GM19455 (cell line): ENCODE data around the gene HAUS5.

ENCODE experiments used
- ATAC-seq: cut with Tn5 transposase; IDR thresholded peaks from one replicate; pipeline ENCODE4 v1.9.1; 2021; ENCODE audit not compliant: unreplicated experiment

Gene HAUS5

DNA sequence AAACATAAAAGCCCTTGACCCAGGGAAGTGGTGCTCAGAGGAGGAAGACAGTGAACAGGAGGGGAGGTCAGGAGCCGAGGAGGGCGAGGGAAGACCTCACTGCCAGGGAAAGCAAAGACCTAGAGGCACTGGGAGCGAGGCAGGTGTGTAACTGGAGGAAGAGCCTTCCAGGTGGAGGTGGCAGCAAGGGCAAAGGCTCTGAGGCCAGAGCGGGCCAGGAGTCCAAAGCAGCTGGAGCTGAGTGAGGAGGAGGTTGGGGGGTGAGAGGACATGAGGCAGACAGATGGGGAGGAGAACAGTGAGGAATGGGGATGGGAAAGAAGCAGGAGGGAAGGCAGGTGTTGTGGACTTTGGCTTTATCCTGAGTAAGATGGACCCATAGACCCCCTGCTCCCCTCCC is 57.4 kb downstream of the HAUS5 start:
- no peak for ATAC-seq

DNA sequence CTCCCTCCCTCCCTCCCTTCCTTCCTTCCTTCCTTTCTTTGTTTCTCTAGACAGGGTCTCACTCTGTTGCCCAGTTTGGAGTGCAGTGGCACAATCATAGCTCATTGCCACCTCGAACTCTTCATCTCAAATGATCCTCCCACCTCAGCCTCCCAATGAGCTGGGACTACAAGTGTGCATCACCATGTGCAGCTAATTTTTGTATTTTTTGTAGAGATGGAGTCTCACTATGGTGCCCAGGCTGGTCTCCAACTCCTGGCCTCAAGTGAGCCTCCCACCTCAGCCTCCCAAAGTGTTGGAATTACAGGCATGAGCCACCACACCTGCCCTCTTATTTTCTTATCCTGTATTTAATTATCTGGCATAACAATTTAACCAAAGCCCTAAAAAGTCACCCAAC is 58.2 kb downstream of the HAUS5 start:
- ATAC-seq: no peak

DNA sequence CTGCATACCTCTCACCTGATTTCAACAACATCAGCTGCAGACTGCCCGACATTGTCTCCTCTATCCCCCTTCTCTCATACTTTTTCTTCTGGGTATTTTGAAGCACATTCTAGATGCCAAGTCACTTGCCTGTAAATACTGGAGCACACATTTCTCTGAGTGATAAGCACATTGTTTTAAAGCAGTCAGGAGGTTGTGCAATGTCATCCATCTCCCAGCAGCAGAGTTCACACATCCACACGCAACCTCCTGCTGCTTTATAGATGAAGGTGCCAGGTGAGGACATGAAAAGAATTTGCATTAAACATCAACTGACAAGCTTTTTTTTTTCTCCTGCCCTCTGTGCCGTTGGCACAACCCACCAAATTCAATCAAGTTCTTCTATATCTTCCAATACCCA is 59.3 kb downstream of the HAUS5 start:
- no peak for ATAC-seq

DNA sequence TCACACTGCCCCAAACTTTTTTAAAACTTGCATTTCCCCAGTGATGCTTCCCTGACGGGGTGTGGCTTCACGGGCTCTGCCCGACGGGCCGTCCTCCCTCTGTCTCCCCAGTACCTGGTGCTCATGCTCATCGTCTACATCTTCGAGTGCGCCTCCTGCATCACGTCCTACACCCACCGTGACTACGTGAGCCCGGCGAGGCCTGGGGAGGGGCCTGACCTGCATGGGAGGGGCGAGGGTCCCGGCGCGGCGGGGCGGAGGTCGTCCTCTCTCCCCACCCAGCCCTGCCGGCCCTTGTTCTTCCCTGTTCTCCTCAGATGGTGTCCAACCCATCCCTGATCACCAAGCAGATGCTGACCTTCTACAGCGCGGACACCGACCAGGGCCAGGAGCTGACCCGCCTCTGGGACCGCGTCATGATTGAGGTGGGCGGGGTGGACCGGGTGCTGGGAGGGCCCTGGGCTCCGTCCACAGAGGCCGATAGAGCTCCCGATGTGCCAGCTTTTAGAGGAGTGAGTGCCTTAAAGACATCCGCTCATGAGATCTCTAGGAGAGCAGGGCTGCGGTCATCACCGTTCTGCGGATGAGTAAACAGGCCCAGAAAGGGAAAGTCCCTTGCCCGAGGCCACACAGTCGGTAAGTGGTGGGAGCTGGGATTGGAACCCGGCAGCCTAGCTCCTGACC is 60.7 kb downstream of the HAUS5 start:
- no peak for ATAC-seq
